ENCODE results near the gene SIPA1L2.
A peak's percentile ranks its signal among the peaks of the same experiment; 100 is the strongest.

Gene SIPA1L2

DNA sequence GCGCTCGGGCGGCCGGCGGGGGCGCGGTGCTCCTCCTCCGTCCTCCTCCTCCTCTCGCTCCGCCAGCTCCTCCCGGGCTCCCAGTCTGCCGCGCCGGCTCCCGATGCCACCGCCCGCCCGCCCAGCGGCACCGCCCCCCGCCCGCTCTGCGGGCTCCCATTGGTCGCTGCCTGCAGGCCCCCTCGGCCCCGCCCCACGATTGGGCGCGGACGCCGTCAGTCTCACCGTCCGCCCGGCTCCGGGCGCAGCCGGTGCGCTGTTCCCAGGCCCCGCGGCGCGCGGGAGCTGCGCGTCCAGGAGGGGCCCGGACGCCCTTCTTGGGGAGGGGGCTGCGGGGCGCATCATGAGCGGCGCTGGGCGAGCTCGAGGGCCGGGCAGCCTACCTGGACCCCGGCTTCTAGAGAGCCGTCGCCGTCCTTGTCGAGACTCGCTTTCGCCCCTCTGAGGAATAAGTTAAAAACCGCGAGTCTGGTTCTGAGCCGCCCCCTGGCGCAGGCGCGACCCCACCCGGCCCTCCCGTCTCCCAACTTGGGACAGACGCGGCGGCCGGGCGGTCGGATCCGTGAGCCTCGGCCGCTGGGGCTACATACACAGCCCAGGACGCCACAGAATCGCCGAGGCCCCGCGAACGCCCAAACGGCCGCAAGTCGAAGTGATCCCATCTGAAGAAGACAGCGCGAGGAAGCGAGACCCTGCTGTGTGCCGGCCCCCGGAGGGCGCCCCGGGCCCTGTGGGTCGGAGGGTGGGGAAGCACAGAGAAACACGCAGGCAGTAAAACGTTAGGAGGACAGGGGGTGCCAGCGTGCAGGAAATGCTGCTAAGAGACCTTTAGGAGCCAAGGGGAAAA, at the start of gene SIPA1L2:
Gene SIPA1L2 (minus strand): TSS at position 87 of the 847 bp plus-strand sequence. CDS start 114,794 bp downstream, outside the sequence.
- ATAC-seq (peak; percentile 96), DNase-seq (ENCODE audit: low spot score in 2 of 2) (peak; percentile 93 to 98)
- peaks cover 34% of the 10 kb centered on the region for H3K4me1 Mint-ChIP-seq
- peaks cover 6% of the 10 kb centered on the region for H3K36me3 Mint-ChIP-seq
- peak within 1 kb of the TSS; percentile 91 for H3K27ac Mint-ChIP-seq
- no peaks in the 10 kb centered on the region for H3K9me3 Mint-ChIP-seq
- H3K4me3 Mint-ChIP-seq, result peak within 1 kb of the TSS; percentile 93

GRCh38 chr1:232678185-232678886, 48.4 kb upstream of the SIPA1L2 start:
- Mint-ChIP-seq H3K9me3 (no peaks in the 10 kb centered on the region), H3K4me3 (no peak overlapping the region), H3K27ac (no peak overlapping the region), H3K4me1 (no peaks in the 10 kb centered on the region), H3K36me3 (no peaks in the 10 kb centered on the region)
- DNase-seq (ENCODE audit: low spot score in 2 of 2), result no peak
- ATAC-seq, result peak; percentile 40

GRCh38 chr1:232676307-232676706, 46.4 kb upstream of the SIPA1L2 start:
- Mint-ChIP-seq H3K27ac (no peak overlapping the region), H3K9me3 (no peaks in the 10 kb centered on the region), H3K4me1 (no peaks in the 10 kb centered on the region), H3K4me3 (no peak overlapping the region), H3K36me3 (no peaks in the 10 kb centered on the region)
- no peak for DNase-seq (ENCODE audit: low spot score in 2 of 2)
- peak; percentile 89 for ATAC-seq

GRCh38 chr1:232675898-232676297, 46.0 kb upstream of the SIPA1L2 start:
- Mint-ChIP-seq H3K4me1 (no peaks in the 10 kb centered on the region), H3K27ac (no peak overlapping the region), H3K9me3 (no peaks in the 10 kb centered on the region), H3K4me3 (no peak overlapping the region), H3K36me3 (no peaks in the 10 kb centered on the region)
- DNase-seq (ENCODE audit: low spot score in 2 of 2) (no peak), ATAC-seq (no peak)

DNA sequence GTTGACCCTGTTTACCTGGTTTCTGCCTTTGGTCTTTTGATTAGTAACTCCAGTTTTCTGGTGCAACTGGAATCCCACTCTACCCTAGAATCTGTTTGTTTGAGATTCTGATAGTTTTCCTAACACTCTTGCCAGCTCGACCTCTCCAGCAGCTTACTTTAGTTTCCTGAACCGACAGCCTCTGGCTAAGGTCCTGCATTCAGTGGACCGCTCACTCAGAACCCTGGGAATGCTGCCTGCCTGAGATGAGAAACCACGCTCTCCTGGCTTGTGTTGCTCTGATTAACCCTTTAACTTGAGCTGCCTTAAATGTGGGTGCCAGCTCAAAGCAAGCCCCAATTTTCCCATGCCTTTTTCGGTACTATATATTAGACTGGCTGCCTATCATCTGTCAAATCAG, 45.3 kb upstream of the SIPA1L2 start:
- no peaks in the 10 kb centered on the region for H3K9me3 Mint-ChIP-seq
- ATAC-seq (no peak), DNase-seq (ENCODE audit: low spot score in 2 of 2) (no peak)
- H3K4me3 Mint-ChIP-seq, result no peak overlapping the region
- H3K36me3 Mint-ChIP-seq, result no peaks in the 10 kb centered on the region
- H3K27ac Mint-ChIP-seq, result no peak overlapping the region
- no peaks in the 10 kb centered on the region for H3K4me1 Mint-ChIP-seq

- no peaks in the 10 kb centered on the region for H3K4me1 Mint-ChIP-seq
- H3K27ac Mint-ChIP-seq, result no peak overlapping the region
- no peaks in the 10 kb centered on the region for H3K9me3 Mint-ChIP-seq
- no peak overlapping the region for H3K4me3 Mint-ChIP-seq
- H3K36me3 Mint-ChIP-seq, result no peaks in the 10 kb centered on the region
- DNase-seq (ENCODE audit: low spot score in 2 of 2) (no peak), ATAC-seq (no peak)
Observed at GRCh38 chr1:232673256-232673655, 43.3 kb upstream of the SIPA1L2 start.

- Mint-ChIP-seq H3K4me1 (no peaks in the 10 kb centered on the region), H3K36me3 (no peaks in the 10 kb centered on the region), H3K27ac (no peak overlapping the region), H3K9me3 (no peaks in the 10 kb centered on the region), H3K4me3 (no peak overlapping the region)
- ATAC-seq (no peak), DNase-seq (ENCODE audit: low spot score in 2 of 2) (no peak)
Observed at GRCh38 chr1:232669981-232670747, 40.2 kb upstream of the SIPA1L2 start.

DNA sequence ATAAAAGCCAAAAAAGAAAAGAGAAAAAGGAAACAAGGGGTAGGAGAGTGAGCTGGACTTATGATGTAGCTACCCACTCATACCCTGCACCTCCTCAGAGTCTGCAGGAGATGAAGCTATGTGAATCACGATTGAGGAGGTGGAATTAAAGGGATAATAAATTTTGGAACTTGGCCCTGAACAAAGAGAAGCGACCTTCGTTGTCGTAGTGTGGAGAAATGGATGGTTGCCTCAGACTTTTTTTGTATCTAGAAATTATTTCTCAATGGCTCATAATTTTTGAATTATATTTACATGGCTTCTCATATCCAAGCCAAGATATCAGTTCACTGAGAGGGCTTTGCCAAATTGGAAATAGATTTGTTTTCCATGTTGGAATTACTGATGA, 37.8 kb upstream of the SIPA1L2 start:
- DNase-seq (ENCODE audit: low spot score in 2 of 2), result no peak

GRCh38 chr1:232667094-232667777, 37.3 kb upstream of the SIPA1L2 start:
- Mint-ChIP-seq H3K27ac (no peak overlapping the region), H3K4me3 (no peak overlapping the region), H3K9me3 (no peaks in the 10 kb centered on the region), H3K4me1 (no peaks in the 10 kb centered on the region), H3K36me3 (no peaks in the 10 kb centered on the region)
- DNase-seq (ENCODE audit: low spot score in 2 of 2) (no peak), ATAC-seq (no peak)

More for the DNA sequence above, 37.8 kb upstream of the SIPA1L2 start:
- Mint-ChIP-seq H3K9me3 (no peaks in the 10 kb centered on the region), H3K36me3 (no peaks in the 10 kb centered on the region), H3K4me1 (no peaks in the 10 kb centered on the region), H3K4me3 (no peak overlapping the region), H3K27ac (no peak overlapping the region)
- ATAC-seq, result no peak

DNA sequence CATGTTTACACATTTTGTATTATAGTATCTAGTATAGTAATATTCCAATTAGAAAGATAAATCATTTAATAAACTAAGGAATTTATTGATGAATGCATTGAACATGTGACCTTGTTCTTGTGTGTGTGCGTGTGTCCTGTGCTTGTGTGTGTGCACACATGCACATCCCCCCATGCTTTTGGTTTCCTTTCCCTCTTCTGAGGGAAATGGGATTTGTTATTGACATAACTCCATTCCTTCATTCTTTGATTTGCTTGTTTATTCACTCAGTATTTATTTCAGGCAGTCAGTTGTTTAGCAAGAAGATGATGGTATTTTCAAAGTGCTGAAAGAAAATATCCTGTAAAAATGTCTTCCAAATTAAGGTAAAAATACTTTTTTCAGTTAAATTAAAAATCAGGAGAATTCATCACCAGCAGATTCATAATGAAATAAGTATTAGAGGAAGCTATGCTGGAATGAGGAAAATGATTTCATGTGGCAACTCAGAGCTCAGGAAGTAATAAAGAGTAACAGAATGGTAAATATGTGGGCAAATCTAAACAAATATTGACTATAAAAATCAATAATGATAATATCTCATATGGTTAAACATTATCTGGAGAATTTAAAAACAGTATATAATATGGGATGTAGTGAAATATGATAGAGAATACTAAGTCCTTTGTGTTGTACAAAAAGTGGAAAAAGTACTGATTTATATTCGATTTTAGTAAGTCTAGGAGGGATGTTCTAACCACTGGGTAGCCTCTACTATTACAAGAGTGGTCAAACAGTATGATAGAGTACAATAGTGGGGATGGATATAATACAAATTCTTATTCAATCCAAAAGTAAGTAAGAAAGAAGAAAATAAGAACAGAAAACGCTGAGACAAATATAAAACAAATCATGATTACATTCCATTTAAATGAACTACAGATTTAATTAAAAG, 35.2 kb upstream of the SIPA1L2 start:
- ATAC-seq (no peak), DNase-seq (ENCODE audit: low spot score in 2 of 2) (no peak)
- Mint-ChIP-seq H3K9me3 (no peaks in the 10 kb centered on the region), H3K36me3 (no peaks in the 10 kb centered on the region), H3K4me1 (no peaks in the 10 kb centered on the region), H3K27ac (no peak overlapping the region), H3K4me3 (no peak overlapping the region)

DNA sequence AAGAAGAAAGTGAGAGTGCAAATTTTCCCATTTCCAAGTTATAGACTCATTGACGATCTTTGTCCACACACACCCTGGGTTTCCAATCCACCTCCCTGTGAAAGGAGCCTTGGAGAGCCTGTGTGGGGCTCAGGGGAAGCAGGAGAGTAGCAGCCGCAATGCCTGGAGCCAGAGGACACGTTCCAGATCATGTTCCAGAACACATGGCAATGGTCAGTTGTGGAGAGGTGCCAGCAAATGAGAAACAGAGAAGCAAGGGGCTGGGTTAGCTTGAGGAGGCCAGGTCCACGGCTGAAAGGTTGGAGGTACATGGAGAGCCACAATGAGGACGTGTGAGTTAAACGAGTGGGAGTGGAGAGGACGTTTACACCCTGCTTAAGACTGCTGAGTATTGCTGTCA, 33.0 kb upstream of the SIPA1L2 start:
- H3K4me1 Mint-ChIP-seq, result no peaks in the 10 kb centered on the region
- DNase-seq (ENCODE audit: low spot score in 2 of 2), result no peak
- H3K4me3 Mint-ChIP-seq, result no peak overlapping the region
- no peak for ATAC-seq
- H3K27ac Mint-ChIP-seq, result no peak overlapping the region
- no peaks in the 10 kb centered on the region for H3K9me3 Mint-ChIP-seq
- H3K36me3 Mint-ChIP-seq, result no peaks in the 10 kb centered on the region

GRCh38 chr1:232658386-232658785, 28.5 kb upstream of the SIPA1L2 start:
- no peaks in the 10 kb centered on the region for H3K36me3 Mint-ChIP-seq
- no peak for DNase-seq (ENCODE audit: low spot score in 2 of 2)
- no peak overlapping the region for H3K27ac Mint-ChIP-seq
- H3K4me3 Mint-ChIP-seq, result no peak overlapping the region
- H3K9me3 Mint-ChIP-seq, result no peaks in the 10 kb centered on the region
- ATAC-seq, result no peak
- peaks cover 8% of the 10 kb centered on the region for H3K4me1 Mint-ChIP-seq

GRCh38 chr1:232657426-232658005, 27.6 kb upstream of the SIPA1L2 start:
- Mint-ChIP-seq H3K9me3 (no peaks in the 10 kb centered on the region), H3K4me1 (peaks cover 8% of the 10 kb centered on the region), H3K4me3 (no peak overlapping the region), H3K36me3 (no peaks in the 10 kb centered on the region), H3K27ac (no peak overlapping the region)
- DNase-seq (ENCODE audit: low spot score in 2 of 2) (no peak), ATAC-seq (no peak)

GRCh38 chr1:232655746-232656085, 25.8 kb upstream of the SIPA1L2 start:
- DNase-seq (ENCODE audit: low spot score in 2 of 2) (no peak), ATAC-seq (no peak)
- H3K36me3 Mint-ChIP-seq, result no peaks in the 10 kb centered on the region
- peaks cover 8% of the 10 kb centered on the region for H3K4me1 Mint-ChIP-seq
- no peak overlapping the region for H3K4me3 Mint-ChIP-seq
- no peaks in the 10 kb centered on the region for H3K9me3 Mint-ChIP-seq
- H3K27ac Mint-ChIP-seq, result no peak overlapping the region

Measured in stimulated activated effector memory CD8-positive, alpha-beta T cell treated with anti-CD3 and anti-CD28 coated beads, Interleukin-12 subunit alpha, Interleukin-12 subunit beta, amount 100 ng/mL, for 72 hours (primary cell).